AG09309 (cell line): ENCODE results near the gene SLC39A11.

Experiments
- DNase-seq: peaks from one replicate; pipeline ENCODE4 v3.0.0-alpha.2; 2010; ENCODE audit warnings: low read depth
- H3K4me3 ChIP-seq: 2 replicates; pipeline ENCODE4 v1.5.1; 2011; ENCODE audit warnings: mild to moderate bottlenecking, low read depth, low read length, moderate library complexity; ENCODE audit not compliant: control insufficient read depth
- TF ChIP-seq, protein P1 (sequence below): IDR thresholded peaks from 2 replicates; pipeline ENCODE4 v1.5.1; 2011; ENCODE audit warnings: mild to moderate bottlenecking, low read depth, low read length, inconsistent platforms; ENCODE audit not compliant: insufficient read depth, control insufficient read depth; ENCODE audit errors: missing control alignments

The SLC39A11 gene

DNA sequence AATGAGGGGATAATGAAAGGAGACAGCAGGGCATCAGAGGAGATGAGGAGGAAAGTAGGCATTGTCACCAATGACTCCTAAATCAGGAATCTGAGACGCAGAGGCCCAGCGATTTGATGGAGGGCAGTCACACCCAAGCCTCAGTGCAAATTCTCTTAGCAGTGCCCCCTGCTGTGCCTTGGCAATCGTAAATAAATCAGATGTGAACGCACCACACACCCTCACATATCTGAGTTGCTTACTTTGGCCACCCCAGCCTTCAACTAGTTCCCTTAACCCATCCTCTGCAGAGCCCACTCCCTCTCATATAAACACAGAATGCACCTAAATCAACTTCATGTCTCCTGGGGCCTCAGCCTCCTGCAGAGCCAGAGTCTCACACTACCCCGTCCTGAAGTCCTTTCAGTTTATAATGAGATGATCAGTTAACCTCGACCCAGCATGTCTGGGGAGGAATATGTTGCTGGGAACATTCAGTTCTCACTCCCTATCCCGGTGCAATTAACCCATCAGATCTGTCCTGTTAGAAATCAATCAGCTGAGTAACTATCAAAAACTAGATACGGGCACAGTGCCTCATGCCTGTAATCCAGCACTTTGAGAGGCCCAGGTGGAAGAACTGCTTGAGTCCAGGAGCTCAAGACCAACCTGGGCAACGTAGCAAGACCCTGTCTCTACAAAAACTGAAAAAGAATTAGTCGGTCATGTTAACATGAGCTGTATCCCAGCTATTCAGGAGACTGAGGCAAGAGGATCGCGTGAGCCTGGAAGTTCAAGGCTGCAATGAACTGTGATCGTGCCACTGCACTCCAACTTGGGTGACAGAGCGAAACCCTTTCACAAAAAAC, 78.4 kb downstream of the SLC39A11 start:
- DNase-seq = no peak
- TF ChIP-seq, protein P1, sequence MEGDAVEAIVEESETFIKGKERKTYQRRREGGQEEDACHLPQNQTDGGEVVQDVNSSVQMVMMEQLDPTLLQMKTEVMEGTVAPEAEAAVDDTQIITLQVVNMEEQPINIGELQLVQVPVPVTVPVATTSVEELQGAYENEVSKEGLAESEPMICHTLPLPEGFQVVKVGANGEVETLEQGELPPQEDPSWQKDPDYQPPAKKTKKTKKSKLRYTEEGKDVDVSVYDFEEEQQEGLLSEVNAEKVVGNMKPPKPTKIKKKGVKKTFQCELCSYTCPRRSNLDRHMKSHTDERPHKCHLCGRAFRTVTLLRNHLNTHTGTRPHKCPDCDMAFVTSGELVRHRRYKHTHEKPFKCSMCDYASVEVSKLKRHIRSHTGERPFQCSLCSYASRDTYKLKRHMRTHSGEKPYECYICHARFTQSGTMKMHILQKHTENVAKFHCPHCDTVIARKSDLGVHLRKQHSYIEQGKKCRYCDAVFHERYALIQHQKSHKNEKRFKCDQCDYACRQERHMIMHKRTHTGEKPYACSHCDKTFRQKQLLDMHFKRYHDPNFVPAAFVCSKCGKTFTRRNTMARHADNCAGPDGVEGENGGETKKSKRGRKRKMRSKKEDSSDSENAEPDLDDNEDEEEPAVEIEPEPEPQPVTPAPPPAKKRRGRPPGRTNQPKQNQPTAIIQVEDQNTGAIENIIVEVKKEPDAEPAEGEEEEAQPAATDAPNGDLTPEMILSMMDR = no peak
- H3K4me3 ChIP-seq = no peak overlapping the region

DNA sequence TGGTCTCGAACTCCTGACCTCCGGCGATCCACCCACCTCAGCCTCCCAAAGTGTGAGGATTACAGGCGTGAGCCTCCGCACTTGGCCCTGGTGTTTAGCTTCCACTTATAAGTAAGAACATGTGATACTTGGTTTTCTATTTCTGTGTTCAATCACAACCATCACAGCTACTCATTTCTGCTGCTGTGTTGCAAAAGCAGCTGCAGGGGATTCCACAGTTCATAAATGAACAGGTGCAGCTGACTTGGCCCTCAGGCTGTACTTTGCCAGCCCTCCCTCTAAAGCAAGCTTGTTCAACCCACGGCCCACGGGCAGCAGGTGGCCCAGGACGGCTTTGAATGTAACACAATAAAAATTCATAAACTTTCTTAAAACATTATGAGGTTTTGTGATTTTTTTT, 79.2 kb downstream of the SLC39A11 start:
- TF ChIP-seq, protein P1 = no peak
- H3K4me3 ChIP-seq = no peak overlapping the region
- DNase-seq = no peak

DNA sequence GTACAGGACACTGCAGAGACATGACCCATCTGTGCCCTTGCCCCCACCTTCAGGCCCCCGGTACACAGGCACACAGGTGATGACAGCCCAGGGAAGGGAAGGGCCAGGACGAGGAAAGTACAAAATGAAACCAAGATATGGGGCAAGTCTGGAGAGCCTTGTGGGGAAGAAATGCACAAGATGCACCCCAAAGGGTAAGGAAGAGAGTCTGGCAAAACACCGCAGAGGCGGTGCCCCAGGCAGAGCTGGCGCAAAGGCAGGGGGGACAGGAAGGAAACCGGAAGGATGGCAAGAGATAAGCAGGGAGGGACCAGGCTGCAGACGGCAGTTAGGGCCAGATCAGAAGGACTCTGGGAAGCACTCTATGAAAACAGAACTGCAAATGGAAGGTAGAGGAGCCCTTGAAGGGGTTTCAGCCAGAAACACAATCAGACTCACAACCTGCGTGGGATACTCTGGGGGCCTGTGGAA, 81.4 kb downstream of the SLC39A11 start:
- DNase-seq = no peak
- H3K4me3 ChIP-seq = no peak overlapping the region
- TF ChIP-seq, protein P1 = no peak

DNA sequence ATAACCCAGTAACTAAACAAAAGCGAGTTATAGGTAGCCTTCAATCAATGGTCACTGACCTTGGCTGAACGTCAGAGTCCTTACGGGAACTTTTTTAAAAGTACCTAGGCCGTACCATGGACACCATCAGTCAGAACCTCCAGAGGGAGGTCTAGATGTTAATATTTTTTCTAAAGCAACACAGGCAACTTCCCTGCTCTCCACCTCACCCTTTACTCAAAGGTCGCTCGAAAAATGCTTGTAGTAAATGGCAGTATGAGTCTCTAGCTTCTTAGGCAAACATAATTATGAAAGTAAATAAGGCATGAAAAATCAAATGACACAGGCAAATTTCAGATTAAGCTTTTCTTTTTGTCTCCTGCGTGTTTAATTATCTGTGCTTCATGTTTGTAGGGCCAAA, 82.1 kb downstream of the SLC39A11 start:
- no peak for DNase-seq
- H3K4me3 ChIP-seq = no peak overlapping the region
- TF ChIP-seq, protein P1 = no peak

DNA sequence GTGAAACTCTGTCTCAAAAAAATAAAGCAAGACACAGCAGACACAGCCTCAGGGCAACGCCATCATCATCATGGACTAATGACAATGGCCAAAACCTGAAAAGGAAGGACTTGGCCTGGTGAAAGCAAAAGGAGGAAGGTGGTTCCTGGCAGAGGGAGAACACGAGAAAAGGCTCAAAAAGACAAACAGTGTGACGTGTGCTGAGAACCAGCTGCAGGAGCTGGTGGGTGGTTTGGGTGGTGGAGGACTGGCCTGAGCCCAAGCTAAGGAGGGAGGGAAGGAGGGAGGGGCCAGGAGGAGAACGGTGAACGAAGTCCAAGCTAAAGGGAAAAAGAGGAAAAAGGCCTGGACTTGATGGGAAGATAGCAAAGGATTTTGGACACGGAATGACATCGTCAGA, 85.1 kb downstream of the SLC39A11 start:
- no peak overlapping the region for H3K4me3 ChIP-seq
- TF ChIP-seq, protein P1 = no peak
- no peak for DNase-seq

DNA sequence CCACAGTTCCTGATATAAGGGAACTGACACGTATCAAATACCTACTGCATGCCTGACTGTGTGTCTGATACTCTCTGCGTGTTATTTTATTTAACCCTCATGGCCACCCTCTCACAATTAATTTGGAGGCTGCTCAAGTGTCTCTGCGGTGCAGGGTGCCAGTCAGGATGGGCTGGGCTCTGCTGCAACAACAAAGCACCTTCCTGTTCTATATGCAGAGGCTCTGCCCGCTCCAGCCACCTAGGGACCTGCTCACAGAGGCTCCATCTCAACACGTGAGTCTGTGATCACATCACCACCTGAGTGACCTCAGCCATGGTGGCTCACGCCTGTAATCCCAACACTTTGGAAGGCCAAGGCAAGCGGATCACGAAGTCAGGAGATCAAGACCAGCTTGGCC, 87.1 kb downstream of the SLC39A11 start:
- DNase-seq = no peak
- no peak overlapping the region for H3K4me3 ChIP-seq
- TF ChIP-seq, protein P1 = no peak
